HG03280 (cell line): Measurements from ENCODE around the gene RPTOR.
"Not testable (repeated sequence)": the region's sequence is repeated elsewhere in the genome, so short reads cannot be mapped to it uniquely, and the experiment has no call there.

Source experiments
- ATAC-seq: cut with Tn5 transposase; IDR thresholded peaks from one replicate; pipeline ENCODE4 v1.9.1; 2021; ENCODE audit warnings: mild to moderate bottlenecking, moderate library complexity; ENCODE audit not compliant: unreplicated experiment

RPTOR gene

GRCh38 chr17:80544655-80545498, at the start of gene RPTOR:
RPTOR (plus strand) TSS chr17:80544838; CDS start chr17:80545630, 792 bp downstream.
- peak; percentile 90 for ATAC-seq

GRCh38 chr17:80497726-80498241, 46.9 kb upstream of the RPTOR start:
- no peak for ATAC-seq

- no peak for ATAC-seq
Observed at GRCh38 chr17:80498242-80498919, 46.3 kb upstream of the RPTOR start.

DNA sequence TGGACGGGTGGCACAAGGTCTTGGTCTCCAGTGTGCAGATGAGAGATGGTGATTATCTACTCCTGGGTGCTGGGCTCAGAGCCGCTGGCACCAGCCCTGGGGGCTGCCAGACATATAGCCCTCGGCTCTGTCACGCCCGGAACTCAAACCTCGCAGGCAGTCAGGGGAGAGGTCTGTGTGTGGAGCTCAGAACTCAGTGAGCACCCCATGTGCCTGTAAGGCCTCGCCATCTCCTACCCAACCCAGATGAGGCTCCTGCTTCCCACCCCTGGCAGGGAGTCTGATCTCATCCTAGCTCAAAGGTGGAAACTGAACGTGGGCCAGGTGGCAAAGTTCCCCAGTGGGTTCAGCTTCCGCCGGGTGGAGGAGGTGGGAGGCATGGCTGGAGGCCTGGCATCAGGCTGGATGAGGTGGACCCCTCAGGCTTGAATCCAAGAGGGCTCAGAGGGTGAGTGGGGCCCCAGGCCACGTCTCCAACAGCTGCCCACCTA, 45.7 kb upstream of the RPTOR start:
- ATAC-seq, result no peak

DNA sequence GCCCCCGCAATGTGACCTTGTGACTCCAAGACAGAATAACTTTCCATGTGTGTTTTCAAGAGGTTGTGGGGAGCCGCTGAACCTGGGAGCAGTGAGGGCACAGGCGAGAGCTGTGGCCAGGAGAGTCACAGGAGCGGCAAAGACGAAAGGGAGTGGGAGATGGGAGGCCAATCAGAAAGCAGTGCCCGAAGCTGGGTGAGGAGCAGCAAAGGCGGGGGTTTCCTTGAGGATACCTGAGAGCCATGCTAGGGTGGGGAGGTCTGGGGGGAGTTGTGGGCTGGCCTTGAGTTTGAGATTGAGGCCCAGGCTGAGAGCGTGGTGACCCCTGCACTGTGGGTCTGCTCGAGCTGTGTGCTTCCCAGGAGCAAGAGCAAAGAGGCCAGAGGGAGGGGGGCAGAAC, 45.1 kb upstream of the RPTOR start:
- ATAC-seq, result no peak

DNA sequence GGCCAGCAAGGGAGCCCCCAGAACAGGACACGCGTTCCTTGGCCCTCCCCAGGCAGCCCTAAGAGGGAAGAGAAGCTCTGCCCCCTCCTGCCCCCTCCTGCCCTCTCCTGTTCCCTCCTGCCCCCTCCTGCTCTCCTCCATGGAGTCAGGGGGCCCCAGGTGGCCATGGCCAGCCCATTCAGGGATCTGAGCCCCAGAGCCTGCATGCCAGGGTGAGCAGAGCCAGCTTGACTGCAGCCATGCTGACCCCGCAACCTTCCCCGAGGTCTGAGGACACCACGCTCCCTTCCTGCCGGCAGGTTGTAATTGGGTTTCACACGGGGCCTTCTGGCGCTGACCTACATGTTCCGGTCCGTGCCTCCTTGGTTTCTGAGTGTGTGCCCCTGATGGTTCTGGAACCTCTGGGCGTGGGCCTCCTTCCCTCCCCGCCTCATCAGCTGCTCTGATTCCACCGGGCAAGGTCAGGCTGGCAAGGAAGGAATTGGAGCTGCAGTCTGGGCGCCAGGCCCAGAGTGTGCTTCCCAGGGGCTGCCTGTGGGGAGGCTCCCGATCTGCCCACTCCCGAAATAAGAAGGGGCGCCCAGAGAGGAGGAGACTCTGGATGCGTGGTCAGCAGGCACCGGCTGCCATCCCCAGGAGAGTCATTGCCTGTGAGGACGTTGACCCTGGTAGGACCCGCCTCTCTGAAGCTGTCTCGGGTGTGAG, 44.5 kb upstream of the RPTOR start:
- ATAC-seq, result no peak

DNA sequence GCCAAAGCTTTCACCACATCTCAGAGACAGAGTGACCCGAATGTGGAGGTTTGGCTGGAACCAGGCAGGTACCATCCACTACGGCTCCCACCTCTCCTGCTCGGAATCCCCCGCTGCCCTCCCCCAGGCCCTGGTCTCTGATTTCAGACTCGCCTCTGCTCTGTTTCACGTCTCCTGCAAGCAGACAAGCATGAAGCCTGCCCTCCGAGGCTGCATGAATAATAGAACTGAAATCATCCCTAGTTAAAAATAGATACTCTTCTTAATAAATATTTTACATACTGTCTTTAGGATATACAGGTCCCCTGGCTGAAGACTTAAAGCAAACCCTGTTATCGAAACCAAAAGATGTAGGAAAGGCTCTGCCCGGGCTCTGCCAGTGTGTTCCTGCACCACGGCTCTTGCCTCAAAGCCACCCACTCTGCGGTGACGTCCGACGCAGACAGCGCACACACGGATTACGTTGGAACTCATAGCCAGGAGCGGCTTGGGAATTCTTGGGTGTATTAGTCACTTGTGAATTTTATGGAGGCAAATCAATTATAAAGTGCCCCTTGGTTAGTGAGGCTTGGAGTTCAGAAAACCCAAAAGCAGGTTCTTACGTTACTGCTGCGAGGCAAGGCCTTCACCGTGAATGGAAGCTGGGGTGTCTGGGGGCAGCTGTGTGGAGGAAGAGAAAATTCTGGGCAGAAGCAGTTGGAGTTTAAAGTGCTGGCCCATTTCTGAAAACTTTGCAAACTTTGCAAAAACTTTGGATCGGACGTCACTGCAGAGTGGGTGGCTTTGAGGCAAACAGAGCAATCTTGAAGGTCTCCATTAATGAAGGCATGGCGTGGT, 42.7 kb upstream of the RPTOR start:
- ATAC-seq, result no peak

DNA sequence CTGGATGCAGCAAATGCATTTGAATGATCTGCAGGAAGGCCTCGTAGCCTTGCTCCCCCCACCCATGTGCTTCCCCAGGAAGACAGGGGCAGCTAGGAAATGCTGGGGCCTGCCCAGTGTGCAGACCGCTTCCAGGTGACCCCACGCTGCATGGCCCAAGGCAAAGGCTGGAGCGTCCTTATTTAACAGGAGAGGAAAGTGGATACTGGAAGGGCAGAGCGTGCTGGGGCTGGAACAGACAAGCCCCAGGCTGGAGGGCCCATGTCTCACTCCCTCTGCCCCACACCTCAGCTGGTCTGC, 42.1 kb upstream of the RPTOR start:
- no peak for ATAC-seq

GRCh38 chr17:80503031-80503430, 41.6 kb upstream of the RPTOR start:
- ATAC-seq, result no peak

DNA sequence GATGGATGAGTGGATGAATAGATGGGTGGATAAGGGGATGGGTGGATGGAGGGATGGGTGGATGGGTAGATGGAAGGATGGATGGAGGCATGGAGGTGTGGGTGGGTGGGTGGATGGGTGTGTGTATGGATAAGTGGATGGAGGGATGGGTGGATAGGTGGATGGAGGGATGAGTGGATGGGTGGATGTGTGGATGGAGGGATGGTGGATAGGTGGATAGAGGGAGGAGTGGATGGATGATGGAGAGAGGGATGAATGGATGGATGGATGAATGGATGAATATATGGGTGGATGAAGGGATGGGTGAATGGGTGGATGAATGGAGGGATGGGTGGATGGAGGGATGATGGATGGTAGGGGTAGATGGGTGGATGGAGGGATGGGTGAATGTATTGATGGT, 40.7 kb upstream of the RPTOR start:
- no peak for ATAC-seq

GRCh38 chr17:80504686-80505413, 39.8 kb upstream of the RPTOR start:
- ATAC-seq, result no peak

DNA sequence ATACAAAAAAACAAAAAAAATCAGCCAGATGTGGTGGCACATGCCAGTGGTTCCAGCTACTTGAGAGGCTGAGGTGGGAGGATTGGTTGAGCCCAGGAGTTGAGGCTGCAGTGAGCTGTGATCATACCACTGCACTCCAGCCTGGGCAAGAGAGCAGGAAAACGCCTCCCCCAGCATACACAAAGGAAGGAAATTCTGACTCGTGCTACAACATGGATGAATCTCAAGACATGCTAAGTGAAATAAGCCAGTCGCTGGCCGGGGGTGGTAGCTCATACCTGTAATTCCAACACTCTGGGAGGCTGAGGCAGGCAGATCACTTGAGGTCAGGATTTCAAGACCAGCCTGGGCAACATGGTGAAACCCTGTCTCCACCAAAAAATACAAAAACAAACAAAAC, 37.5 kb upstream of the RPTOR start:
- not testable (repeated sequence) for ATAC-seq

- no peak for ATAC-seq
Observed at GRCh38 chr17:80507965-80508364, 36.7 kb upstream of the RPTOR start.

GRCh38 chr17:80509311-80509710, 35.3 kb upstream of the RPTOR start:
- no peak for ATAC-seq

- no peak for ATAC-seq
Observed at GRCh38 chr17:80510132-80510531, 34.5 kb upstream of the RPTOR start.

GRCh38 chr17:80510772-80511171, 33.9 kb upstream of the RPTOR start:
- ATAC-seq, result no peak

GRCh38 chr17:80511222-80512180, 33.1 kb upstream of the RPTOR start:
- no peak for ATAC-seq

- ATAC-seq, result no peak
Observed at GRCh38 chr17:80512233-80512632, 32.4 kb upstream of the RPTOR start.

- ATAC-seq, result no peak
Observed at GRCh38 chr17:80513201-80513600, 31.4 kb upstream of the RPTOR start.
